ENCODE results near the gene KIAA1328.

Gene KIAA1328

DNA sequence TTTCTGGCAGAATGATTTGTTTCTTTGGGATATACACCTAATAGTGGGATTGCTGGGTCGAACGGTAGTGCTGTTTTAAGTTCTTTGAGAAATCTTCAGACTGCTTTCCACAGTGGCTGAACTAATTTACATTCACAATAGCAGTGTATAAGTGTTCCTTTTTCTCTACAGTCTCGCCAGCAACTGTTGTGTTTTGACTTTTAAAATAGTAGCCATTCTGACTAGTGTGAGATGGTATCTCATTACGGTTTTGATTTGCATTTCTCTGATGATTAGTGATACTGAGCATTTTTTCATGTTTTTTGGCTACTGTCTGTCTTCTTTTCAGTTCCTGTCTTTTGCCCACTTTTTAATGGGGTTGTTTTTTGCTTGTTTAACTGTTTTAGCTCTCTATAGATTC, 306.2 kb downstream of the KIAA1328 start:
- no peak for DNase-seq (ENCODE audit: extremely low read depth, low read depth)
- H3K4me3 ChIP-seq (replicated peaks; ENCODE audit: low read depth, low read length): no peak overlapping the region
- TF ChIP-seq, protein P1, sequence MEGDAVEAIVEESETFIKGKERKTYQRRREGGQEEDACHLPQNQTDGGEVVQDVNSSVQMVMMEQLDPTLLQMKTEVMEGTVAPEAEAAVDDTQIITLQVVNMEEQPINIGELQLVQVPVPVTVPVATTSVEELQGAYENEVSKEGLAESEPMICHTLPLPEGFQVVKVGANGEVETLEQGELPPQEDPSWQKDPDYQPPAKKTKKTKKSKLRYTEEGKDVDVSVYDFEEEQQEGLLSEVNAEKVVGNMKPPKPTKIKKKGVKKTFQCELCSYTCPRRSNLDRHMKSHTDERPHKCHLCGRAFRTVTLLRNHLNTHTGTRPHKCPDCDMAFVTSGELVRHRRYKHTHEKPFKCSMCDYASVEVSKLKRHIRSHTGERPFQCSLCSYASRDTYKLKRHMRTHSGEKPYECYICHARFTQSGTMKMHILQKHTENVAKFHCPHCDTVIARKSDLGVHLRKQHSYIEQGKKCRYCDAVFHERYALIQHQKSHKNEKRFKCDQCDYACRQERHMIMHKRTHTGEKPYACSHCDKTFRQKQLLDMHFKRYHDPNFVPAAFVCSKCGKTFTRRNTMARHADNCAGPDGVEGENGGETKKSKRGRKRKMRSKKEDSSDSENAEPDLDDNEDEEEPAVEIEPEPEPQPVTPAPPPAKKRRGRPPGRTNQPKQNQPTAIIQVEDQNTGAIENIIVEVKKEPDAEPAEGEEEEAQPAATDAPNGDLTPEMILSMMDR (IDR thresholded peaks at IDR 0.05; ENCODE audit: low read depth, low read length, missing control alignments): no peak

DNA sequence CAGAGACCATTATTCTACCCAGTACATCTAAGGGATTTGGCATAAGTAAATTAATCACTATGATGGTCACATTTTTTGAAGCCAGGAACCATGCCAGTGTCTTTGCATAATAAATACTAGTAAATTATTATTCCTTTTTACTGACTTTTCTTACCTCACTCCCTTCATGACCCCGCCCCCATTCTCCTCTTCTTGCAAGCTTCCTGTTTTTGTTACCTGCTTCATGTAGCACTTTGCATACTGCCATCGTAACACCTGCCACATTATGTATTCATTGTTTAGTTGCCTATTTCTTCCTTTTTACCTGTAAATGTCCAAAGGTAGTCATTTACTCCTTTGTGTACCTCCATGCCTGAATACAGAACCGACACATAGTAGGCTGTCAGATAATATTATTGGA, 309.5 kb downstream of the KIAA1328 start:
- no peak for DNase-seq (ENCODE audit: extremely low read depth, low read depth)
- no peak overlapping the region for H3K4me3 ChIP-seq (replicated peaks; ENCODE audit: low read depth, low read length)
- TF ChIP-seq, protein P1 (IDR thresholded peaks at IDR 0.05; ENCODE audit: low read depth, low read length, missing control alignments): no peak

DNA sequence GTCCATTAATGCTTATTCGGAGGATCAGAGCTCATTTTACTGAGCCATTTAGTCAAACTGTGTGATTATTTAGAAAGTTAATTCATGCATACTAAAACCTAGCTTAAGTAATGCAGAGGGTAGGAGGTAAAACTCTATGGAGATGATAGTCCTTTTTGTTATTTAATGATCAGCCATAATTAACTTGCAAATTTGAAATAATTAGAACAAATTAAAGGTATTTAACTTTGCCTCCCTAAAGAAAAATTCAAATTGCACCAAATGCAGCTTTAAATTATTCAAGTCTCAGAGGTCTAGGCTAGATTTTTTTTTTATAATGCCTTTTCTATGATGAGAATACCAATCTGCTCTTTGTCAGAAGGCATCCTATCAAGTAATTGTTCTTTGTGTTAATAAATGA, 310.9 kb downstream of the KIAA1328 start:
- H3K4me3 ChIP-seq (replicated peaks; ENCODE audit: low read depth, low read length): no peak overlapping the region
- TF ChIP-seq, protein P1 (IDR thresholded peaks at IDR 0.05; ENCODE audit: low read depth, low read length, missing control alignments): no peak
- DNase-seq (ENCODE audit: extremely low read depth, low read depth): no peak

DNA sequence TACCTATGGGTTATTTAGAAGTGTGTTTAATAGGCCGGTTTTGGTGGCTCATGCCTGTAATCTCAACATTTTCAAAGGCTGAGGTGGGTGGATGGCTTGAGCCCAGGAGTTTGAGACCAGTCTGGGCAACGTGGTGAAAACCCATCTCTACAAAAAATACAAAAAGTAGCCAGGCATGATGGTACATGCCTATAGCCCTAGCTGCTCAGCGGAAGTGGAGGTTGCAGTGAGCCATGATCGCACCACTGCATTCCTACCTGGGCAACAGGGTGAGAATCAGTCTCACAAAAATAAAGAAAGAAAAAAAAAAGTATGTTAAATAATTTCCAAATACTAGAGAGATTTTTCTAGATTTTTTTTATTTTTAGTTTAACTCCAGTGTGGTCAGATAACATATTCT, 316.0 kb downstream of the KIAA1328 start:
- H3K4me3 ChIP-seq (replicated peaks; ENCODE audit: low read depth, low read length): no peak overlapping the region
- no peak for DNase-seq (ENCODE audit: extremely low read depth, low read depth)

GRCh38 chr18:37156330-37156942, 327.5 kb downstream of the KIAA1328 start:
- TF ChIP-seq, protein P1 (IDR thresholded peaks at IDR 0.05; ENCODE audit: low read depth, low read length, missing control alignments): no peak
- DNase-seq (ENCODE audit: extremely low read depth, low read depth): no peak
- H3K4me3 ChIP-seq (replicated peaks; ENCODE audit: low read depth, low read length): no peak overlapping the region

More for the DNA sequence above, 316.0 kb downstream of the KIAA1328 start:
- TF ChIP-seq, protein P1 (IDR thresholded peaks at IDR 0.05; ENCODE audit: low read depth, low read length, missing control alignments): no peak

- TF ChIP-seq, protein P1 (IDR thresholded peaks at IDR 0.05; ENCODE audit: low read depth, low read length, missing control alignments): no peak
- H3K4me3 ChIP-seq (replicated peaks; ENCODE audit: low read depth, low read length): no peak overlapping the region
- DNase-seq (ENCODE audit: extremely low read depth, low read depth): no peak
Observed at GRCh38 chr18:37160038-37160820, 331.3 kb downstream of the KIAA1328 start.

Measured in HFF-Myc (cell line).